HG03571 (cell line): ENCODE results near the gene NSUN5.
"Not testable (repeated sequence)": the region's sequence is repeated elsewhere in the genome, so short reads cannot be mapped to it uniquely, and the experiment has no call there.

Source experiments
- ATAC-seq: cut with Tn5 transposase; IDR thresholded peaks from one replicate; pipeline ENCODE4 v1.9.1; 2021; ENCODE audit not compliant: unreplicated experiment

Gene NSUN5

DNA sequence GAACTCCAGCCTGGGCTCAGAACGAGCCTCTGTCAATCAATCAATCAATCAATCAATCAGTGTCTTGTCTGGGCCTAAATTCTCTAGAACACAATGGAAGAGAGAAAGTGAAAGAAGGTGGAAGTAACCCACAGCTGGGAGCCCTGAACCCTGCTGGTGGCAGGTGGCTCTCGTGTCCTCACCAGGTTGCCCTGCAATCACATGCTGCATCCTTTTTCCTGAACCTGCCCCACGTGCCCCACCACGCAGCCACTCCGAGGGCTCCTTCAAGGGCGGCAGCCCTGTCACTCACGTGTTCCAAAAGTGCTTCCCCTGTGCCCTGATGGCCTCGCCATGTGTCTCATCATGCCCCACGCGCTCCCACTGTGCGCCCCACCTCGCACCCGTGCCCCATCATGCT lies 18.8 kb upstream of the NSUN5 start:
- ATAC-seq: not testable (repeated sequence)

DNA sequence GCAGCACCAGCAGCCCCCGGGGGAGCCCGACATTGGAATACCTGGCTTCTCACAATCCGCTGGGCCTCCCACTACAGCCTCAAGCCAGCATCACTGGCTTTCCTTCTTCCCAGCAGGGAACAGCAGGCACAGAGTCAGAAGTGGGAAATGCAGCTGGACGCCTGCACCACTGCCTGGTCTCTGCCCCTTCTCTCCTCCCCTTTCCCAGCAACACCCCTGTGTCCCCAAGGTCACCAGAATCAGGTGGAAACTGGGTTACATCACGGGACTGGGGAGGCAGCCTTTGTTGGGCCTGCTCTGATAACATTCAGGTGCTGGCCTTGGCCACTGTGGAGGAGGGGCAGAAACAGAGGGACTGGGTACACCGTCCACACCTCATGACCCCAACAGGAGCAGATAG lies 16.8 kb upstream of the NSUN5 start:
- not testable (repeated sequence) for ATAC-seq

DNA sequence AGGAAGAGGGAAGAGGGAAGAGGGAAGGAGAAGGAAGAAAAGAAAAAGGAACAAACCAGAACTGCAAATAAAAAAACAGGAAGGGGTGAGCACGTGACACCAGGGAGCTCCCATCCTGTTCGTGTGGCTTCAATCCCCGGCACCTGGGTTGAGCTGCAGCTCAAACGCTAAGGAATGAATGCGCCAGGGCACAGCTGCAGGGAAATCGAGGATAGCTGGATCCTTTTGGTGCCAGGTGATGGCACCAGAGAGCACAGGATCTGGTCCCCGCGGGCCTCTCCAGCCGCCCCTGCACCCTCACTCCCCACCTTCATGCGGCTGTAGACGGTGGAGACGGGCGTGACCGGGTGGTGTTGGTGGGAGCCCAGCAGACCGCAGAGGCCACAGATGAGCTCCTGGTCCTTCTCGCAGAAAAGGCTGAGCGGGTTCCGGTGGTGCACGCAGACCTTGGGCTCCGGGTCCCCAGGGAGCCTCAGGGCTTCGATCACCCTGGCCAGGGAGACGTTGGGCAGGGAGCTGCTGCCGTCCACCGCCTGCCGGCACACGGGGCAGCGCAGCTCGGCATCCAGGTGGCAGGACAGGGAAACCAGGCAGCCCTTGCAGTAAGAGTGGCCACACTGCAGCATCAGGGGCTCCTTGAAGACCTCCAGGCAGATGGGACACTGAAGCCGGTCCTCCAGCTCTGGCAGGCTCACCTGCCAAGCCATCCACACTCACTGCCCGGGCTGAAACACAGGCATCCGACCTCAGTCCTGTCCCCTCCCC lies 15.6 kb upstream of the NSUN5 start:
- not testable (repeated sequence) for ATAC-seq

DNA sequence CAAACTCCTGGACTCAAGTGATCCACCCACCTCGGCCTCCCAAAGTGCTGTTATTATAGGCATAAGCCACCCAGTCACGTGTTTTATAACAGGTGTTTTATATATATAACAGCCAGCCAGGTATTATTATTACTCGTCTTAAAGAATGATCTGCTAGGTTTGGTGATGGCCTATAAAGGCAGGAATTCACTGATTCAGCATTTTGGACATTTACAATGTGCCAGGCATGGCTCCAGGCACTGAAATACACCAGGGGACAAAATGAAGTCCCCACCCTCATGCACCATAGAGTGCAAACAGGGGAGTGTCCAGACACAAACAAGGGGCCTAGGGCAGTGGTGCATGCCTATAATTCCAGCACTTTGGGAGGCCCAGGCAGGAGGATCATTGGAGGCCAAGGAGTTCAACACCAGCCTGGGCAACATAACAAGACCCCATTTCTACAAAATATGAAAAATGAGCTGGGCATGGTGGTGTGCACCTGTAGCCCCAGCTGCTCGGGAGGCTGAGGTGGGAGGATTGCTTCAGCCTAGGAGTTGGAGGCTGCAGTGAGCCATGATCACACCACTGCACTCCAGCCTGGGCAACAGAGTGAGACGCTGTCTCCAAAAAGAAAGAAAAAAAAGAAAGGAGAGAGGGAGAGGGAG lies 14.9 kb upstream of the NSUN5 start:
- ATAC-seq: not testable (repeated sequence)

DNA sequence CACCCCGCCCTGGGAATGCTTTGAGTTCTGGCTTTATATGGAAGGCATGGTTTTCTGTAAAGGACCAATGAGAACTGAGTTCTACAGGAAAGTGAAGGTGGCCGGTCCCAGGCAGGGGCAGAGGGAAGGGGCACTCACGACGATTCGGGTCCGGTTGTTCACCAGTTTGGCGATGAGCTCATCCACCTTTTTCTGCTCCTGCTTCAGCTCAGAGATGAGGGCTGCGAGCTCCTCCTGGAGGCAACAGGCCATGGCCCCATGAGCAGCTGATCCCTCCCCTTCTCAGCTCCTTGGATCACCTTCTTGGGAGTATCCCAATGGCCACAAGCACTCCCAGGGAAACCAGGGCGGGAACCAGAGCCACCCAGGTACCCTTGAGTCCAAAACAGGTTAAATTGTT lies 11.4 kb upstream of the NSUN5 start:
- not testable (repeated sequence) for ATAC-seq

DNA sequence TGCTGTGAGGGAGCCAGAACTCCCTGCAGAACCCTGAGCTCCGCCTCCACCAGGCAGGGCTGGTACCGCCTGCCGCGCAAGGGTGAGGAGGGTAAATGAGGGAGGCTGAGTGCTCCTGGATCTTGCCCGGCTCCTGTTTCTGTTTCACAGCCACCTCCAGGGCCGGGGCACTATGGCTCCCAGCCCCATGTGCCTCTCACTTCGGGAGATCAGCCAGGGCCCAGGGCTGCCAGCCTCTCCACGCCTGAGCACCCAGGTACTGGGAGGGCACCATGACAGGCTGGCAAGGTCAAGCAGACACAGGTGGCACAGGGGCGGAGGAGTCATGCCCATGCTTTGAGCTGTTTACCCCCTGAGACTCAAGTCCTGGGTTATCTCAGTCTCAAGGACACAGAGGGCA lies 10.9 kb upstream of the NSUN5 start:
- ATAC-seq: not testable (repeated sequence)

DNA sequence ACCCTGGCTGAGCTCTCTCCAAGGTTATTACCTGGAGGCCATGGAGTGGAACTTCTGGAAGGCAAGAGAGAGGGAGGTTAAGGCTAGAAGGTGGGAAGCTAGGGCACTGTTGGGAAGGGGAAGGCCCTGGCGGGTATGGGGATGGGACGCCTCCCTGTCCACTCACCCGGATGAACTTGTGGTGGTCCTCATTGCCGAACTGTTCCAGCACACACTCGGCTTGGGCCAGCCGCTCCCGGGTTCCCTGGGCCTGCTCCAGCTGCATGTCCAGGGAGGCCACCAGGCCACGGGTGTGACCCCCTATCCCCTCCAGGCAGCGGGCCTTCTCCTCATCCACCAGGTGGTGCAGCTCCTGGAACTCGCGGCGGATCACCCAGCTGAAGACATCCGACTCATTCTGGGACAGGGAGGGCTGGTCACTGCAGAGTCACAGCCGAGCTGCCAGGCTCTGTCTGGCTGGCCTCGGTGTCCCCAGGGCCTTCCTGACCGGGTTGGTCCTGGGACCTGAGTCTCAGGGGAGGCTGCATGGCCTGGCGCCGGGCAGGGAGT lies 10.1 kb upstream of the NSUN5 start:
- ATAC-seq: not testable (repeated sequence)

DNA sequence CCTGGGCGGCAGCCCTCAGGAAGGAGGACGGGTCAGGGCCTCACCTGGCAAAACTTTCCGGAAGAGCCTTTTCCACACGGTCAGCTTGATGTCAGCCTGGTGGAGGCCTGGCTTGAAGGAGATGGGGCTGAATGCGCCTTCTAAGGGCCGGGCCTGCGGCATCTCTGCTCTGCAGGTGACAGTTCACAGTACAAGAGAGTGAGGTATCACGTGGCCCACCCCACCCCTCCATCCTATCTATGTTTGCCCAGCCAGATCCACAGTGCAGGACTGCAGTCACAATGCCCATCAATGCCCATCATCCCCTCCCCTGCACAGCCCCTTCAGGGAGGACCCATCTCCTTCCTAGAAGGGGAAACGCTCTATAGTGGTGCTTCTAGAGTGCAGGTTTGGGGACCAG lies 7.9 kb upstream of the NSUN5 start:
- ATAC-seq: no peak

DNA sequence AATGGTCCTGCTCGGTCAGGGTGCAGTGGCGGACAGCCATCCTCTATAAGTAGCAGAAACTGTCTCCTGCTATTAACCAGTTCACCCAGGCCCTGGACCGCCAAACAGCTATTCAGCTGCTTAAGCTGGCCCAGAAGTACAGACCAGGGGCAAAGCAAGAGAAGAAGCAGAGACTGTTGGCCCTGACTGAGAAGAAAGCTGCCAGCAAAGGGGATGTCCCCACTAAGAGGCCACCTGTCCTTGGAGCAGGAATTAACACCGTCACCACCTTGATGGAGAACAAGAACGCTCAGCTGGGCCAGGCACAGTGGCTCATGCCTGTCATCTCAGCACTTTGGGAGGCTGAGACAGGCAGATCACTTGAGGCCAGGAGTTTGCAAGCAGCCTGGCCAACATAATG lies 5.6 kb upstream of the NSUN5 start:
- ATAC-seq: no peak

DNA sequence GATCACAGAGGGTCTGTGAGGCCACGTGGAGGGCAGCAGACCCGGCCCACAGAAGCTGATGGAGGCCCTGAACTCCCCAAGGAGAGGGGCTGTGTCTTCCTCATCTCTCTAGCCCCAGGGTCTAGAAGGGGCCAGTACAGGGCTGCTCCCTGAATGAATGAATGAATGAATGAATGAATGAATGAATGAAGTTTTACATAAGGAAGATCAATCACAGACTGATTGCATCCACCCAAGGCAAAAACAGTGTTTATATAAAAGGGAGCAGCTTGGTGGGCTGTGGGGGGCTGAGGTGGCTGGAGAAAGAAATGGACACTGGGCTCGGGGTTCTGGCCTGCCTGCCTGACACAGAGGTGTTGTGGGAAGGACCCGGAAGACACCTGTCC lies 4.9 kb upstream of the NSUN5 start:
- ATAC-seq: no peak

DNA sequence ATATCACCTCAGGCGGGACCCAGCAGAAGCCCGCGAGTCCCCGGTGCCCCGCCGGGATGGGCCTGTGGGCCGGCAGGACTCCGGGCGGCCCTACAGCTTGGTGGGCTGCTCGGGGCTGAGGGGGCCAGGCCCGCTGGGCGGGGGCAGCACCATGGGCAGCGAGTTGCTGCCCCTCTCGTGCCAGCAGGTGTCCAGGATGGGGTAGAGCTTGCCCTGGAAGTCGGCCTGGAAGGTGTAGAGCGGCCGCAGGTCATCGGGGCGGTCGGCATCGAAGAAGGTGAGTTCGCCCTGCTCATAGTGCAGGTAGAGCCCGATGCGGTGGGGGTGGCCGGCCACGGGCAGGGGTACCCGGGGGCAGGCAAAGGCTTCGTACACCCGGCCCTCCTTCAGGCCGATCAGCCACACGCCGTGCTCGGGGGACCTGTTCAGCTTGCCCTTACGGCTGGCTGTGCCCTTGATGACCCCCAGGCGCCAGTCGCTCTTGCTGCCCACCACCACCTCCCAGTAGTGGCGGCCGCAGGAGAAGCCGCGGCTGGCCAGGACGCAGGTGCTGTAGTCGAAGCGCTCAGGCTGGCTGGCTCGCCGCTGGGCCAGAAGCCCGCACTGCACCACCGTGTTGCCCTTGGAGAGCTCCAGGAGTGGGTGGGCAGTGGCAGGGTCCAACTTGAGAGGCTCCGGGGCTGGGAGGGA lies 4.3 kb upstream of the NSUN5 start:
- no peak for ATAC-seq

DNA sequence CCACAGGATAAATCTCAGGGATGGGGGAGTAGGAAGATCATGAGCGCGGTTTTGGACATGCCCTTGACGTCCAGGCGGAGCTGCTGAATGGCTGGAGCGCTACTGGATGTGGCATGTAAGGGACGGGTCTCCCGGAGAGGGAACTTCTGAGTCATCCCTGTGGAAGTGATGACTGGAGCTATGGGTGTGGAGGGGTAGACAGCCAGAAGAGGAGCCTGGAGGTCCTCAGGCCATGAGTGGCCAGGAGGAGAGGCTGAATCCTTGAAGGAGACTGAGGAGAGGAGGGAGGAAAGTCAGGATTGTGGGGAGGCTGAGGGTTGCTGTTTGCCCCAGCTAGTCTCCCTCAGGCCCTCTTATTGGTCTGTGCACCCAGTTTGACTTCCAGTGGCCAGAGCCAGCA lies 2.8 kb upstream of the NSUN5 start:
- ATAC-seq: not testable (repeated sequence)

DNA sequence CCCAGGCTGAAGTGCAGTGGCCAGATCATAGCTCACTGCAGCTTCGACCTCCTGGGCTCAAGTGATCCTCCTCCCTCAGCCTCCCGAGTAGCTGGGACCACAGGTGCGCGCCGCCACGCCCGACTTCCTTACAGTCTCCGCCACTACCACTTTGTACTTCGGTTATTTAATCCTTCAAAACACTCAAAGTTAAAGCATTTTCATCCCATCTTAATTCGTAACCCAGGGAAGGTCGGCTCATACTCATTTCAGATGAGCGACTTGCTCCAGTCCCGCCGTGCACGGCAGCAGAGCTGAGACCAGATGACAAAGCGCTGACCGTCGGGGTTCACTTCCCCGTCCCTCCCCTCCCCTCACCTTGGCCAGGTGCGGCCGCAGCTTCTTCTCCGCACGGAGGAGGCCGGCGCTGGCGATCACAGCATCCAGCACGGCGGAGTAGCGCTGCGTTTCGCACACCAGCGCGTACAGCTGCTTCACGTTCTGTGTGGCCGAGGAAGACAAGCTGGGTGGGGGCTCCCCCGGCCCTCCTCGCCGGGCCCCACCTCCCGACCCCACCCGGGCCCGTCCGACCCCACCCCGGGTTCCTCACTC lies 457 bp downstream of the NSUN5 start:
- ATAC-seq: peak; percentile 34

DNA sequence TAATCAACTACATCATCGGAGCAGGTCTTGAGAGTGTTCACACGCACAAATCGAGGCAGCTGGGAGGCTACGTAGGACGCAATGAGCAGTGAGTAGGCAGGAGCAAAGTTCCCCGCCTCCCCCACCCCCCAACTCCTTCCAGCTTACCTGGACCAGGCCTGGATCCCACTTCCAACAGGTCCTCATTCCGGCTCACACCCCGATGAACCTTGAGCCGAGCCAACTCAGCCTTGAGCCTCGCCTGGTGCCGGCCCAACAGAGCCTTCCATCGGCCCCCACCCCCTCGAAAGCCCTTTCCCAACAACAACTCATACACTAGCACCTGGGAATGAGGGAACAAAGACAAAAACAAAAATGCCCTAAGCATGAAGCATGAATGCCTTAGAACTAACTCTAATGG lies 1.2 kb downstream of the NSUN5 start:
- no peak for ATAC-seq

DNA sequence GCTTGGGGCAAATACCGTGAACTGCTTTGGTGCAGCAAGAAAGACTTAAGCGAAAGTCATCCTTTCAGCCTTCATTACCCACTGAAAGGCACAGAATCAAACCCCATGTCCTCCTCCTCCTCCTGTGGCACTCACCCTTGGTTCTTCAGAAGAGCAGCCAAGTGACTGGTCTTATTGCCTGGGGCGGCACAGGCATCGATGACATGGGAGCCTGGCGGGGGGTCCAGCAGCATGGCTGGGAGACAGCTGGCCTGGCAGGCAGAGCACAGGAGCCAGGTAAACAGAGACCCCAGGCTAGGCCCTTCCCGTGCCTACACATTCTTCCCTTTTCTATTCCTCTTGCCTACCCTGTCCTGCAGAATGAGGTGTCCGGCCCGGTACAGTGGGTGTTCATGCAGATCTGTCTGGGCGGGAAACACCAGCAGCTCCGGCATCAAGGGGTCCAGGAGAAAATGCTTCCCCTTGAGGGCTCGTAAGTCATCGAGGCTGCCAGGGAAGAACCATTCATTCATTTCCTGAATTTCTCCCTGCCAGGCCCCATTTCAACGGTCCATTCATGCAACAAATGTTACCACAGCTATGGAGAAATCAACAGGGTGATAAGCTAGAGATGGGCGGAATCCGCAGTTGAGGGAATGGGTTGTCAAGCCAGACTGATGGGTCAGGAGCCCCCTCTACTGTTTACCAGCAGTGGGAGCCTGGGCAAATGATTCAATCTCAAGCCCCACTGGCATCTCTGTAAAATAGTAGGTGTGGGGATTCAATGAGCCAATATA lies 3.8 kb downstream of the NSUN5 start:
- not testable (repeated sequence) for ATAC-seq

DNA sequence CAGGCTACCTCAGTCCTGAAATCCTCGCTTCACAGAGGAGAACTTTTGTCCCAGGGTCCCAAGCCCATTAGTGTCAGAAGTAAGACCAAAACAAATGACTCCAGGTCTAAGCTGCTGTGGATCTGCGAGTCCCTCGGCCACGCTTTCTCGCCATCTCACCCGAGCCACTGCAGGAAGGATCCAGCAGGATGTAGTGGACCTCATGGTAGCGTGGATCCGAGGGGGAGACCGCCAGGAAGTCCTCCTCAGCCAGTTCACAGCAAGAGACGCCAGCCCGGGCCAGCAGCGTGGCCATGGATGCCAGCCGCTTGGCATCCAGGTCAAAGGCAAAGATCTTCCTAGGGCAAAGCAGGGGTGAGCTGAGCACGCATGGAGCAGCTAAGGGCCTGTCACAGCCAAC lies 4.6 kb downstream of the NSUN5 start:
- ATAC-seq: no peak

DNA sequence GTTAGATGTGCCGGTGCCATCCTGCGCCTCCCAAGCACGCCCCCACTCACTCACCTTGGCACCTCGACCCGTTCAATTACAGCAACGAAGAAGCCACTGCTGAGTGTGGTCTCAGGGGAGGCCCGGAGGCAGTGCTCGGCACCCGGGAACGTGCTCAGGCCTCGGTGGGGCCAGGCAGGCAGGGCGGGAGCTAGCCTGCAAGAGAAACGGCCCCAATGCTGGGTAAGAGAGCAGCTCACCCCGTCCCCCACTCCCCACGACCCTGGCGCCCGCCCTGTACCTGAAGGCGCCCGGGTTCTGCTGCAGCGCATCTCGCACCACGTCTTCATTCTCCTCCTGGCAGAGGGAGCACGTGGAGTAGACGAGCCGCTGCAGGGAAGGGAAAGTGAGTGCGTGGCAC lies 5.1 kb downstream of the NSUN5 start:
- no peak for ATAC-seq

DNA sequence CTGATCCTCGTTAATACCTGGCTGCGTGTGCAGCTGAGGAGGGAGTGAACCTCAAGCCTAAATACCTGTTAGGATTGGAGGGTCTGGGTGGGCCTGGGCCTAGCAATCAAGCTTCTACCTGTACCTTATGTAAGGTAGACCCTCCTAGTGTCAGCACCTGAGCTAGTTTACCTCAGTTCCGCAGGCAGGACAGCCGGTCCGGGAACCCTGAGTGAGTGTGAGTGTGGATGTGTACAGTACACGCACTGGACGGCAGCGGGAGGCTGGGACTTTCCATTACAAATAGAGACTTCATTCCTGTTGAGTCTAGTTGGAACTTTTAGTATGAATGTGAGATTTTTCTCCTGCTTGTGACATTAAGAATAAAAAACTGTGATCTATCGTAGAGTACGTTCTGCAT lies 5.8 kb downstream of the NSUN5 start:
- ATAC-seq: not testable (repeated sequence)

DNA sequence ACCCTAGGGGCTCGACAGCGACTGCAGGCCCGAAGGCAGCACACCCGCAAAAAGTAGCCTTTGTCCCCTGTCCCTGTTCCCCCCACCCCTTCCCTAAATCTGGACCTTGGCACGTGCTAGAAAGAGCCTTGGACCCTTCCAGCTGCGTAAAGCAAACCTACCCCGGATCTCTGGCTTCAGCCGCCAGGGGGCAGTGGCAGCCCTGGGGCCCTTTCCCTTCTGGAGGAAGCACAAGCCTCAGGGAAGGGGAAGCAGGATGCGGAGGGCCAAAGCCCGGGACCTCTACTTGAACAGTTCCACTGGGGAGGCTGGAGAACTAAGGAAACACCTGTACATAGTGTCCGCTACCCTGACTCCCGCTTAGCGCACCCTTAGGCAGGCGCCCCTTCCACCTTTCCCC lies 7.5 kb downstream of the NSUN5 start:
- ATAC-seq: not testable (repeated sequence)

DNA sequence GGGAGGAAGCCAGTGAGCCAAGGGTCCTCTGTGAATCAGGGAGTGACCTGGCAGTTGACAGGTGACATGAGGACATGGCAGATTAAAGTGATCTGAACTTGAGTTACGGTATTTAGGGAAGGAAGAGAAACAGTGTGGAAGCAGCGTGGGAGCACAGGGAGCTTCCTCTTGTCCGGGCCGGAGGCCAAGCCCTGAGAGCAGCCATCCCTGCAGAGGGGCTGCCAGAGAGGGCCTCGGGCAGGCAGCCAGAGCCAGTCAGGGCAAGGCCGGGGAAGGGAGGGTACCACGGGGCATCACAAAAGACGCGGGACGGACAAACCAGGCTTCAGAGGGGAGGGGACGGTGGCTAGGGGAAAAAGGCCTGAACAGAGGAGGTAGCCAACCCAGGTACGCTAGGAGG lies 8.8 kb downstream of the NSUN5 start:
- not testable (repeated sequence) for ATAC-seq

DNA sequence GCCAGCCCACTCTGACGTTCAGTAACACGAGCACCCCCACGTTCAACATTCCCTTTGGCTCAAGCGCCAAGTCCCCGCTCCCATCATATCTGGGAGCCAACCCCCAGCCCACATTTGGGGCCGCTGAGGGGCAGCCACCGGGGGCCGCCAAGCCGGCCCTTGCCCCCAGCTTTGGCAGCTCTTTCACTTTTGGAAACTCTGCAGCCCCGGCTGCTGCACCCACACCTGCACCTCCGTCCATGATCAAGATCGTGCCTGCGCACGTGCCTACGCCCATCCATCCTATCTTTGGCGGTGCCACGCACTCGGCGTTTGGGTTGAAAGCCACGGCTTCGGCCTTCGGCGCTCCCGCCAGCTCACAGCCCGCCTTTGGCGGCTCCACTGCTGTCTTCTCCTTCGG lies 10.9 kb downstream of the NSUN5 start:
- not testable (repeated sequence) for ATAC-seq
